PC-9 (cell line): ENCODE measurements around the gene IDI1.

ENCODE experiments used
- EZH2 ChIP-seq: fragments of 200-600 bp; sonication (generic); IDR thresholded peaks from 2 replicates; pipeline ENCODE4 v1.8.0; 2017; ENCODE audit warnings: antibody characterized with exemption, low read depth
- TF ChIP-seq, protein P1 (sequence below): fragments of 200-600 bp; sonication (generic); conservative IDR thresholded peaks from 2 replicates; pipeline ENCODE4 v1.6.1; 2017; ENCODE audit warnings: mixed run types, antibody characterized with exemption, mild to moderate bottlenecking, moderate library complexity

DNA sequence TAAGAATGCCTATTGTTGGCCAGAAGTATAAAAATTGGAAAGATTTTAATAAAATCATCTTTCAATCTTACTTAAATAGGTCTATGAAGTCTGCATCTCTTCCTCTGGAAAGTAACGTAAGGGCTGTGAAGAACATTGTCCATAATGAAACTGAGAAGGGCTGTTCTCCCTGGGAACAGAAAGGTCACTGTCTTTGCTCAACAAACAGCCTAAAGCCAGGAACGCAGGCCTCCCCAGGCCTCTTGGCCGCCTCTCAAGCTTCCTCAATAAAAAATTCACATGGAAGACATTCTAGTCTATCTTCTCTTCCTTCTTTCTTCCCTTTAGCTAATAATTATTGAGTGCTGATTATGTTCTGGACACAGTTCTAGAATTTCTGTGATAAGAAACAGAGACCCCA lies 14.2 kb downstream of the IDI1 start:
- TF ChIP-seq, protein P1, sequence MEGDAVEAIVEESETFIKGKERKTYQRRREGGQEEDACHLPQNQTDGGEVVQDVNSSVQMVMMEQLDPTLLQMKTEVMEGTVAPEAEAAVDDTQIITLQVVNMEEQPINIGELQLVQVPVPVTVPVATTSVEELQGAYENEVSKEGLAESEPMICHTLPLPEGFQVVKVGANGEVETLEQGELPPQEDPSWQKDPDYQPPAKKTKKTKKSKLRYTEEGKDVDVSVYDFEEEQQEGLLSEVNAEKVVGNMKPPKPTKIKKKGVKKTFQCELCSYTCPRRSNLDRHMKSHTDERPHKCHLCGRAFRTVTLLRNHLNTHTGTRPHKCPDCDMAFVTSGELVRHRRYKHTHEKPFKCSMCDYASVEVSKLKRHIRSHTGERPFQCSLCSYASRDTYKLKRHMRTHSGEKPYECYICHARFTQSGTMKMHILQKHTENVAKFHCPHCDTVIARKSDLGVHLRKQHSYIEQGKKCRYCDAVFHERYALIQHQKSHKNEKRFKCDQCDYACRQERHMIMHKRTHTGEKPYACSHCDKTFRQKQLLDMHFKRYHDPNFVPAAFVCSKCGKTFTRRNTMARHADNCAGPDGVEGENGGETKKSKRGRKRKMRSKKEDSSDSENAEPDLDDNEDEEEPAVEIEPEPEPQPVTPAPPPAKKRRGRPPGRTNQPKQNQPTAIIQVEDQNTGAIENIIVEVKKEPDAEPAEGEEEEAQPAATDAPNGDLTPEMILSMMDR: no peak
- no peak for TF ChIP-seq EZH2
